ENCODE results near the gene ATP6V1G1.
"Not testable (repeated sequence)": the region's sequence is repeated elsewhere in the genome, so short reads cannot be mapped to it uniquely, and the experiment has no call there.

Gene ATP6V1G1

GRCh38 chr9:114587345-114588202 lies at the start of gene ATP6V1G1:
TSS of gene ATP6V1G1 (plus strand) at chr9:114587769. CDS start at chr9:114587839, 70 bp downstream.
- H3K4me3 ChIP-seq (ENCODE audit: low read depth, low read length), result peak within 1 kb of the TSS; percentile 99

GRCh38 chr9:114538241-114538640 lies 49.3 kb upstream of the ATP6V1G1 start:
- no peak overlapping the region for H3K4me3 ChIP-seq (ENCODE audit: low read depth, low read length)

GRCh38 chr9:114539701-114540380 lies 47.7 kb upstream of the ATP6V1G1 start:
- H3K4me3 ChIP-seq (ENCODE audit: low read depth, low read length), result no peak overlapping the region

- no peak overlapping the region for H3K4me3 ChIP-seq (ENCODE audit: low read depth, low read length)
These were observed 42.5 kb upstream of the ATP6V1G1 start for GRCh38 chr9:114545055-114545454.

GRCh38 chr9:114546851-114547250 lies 40.7 kb upstream of the ATP6V1G1 start:
- H3K4me3 ChIP-seq (ENCODE audit: low read depth, low read length), result no peak overlapping the region

GRCh38 chr9:114549697-114550330 lies 37.8 kb upstream of the ATP6V1G1 start:
- no peak overlapping the region for H3K4me3 ChIP-seq (ENCODE audit: low read depth, low read length)

GRCh38 chr9:114551750-114552685 lies 35.6 kb upstream of the ATP6V1G1 start:
- H3K4me3 ChIP-seq (ENCODE audit: low read depth, low read length), result no peak overlapping the region

GRCh38 chr9:114552706-114553105 lies 34.9 kb upstream of the ATP6V1G1 start:
- H3K4me3 ChIP-seq (ENCODE audit: low read depth, low read length), result no peak overlapping the region

GRCh38 chr9:114553202-114553601 lies 34.4 kb upstream of the ATP6V1G1 start:
- no peak overlapping the region for H3K4me3 ChIP-seq (ENCODE audit: low read depth, low read length)

- no peak overlapping the region for H3K4me3 ChIP-seq (ENCODE audit: low read depth, low read length)
These were observed 31.9 kb upstream of the ATP6V1G1 start for GRCh38 chr9:114555696-114556095.

GRCh38 chr9:114558027-114558675 lies 29.4 kb upstream of the ATP6V1G1 start:
- H3K4me3 ChIP-seq (ENCODE audit: low read depth, low read length), result no peak overlapping the region

- no peak overlapping the region for H3K4me3 ChIP-seq (ENCODE audit: low read depth, low read length)
These were observed 27.6 kb upstream of the ATP6V1G1 start for GRCh38 chr9:114559830-114560513.

- no peak overlapping the region for H3K4me3 ChIP-seq (ENCODE audit: low read depth, low read length)
These were observed 26.6 kb upstream of the ATP6V1G1 start for GRCh38 chr9:114560956-114561355.

GRCh38 chr9:114561771-114562170 lies 25.8 kb upstream of the ATP6V1G1 start:
- no peak overlapping the region for H3K4me3 ChIP-seq (ENCODE audit: low read depth, low read length)

GRCh38 chr9:114565204-114565603 lies 22.4 kb upstream of the ATP6V1G1 start:
- no peak overlapping the region for H3K4me3 ChIP-seq (ENCODE audit: low read depth, low read length)

GRCh38 chr9:114570742-114571141 lies 16.8 kb upstream of the ATP6V1G1 start:
- H3K4me3 ChIP-seq (ENCODE audit: low read depth, low read length), result no peak overlapping the region

GRCh38 chr9:114571391-114571790 lies 16.2 kb upstream of the ATP6V1G1 start:
- H3K4me3 ChIP-seq (ENCODE audit: low read depth, low read length), result no peak overlapping the region

- no peak overlapping the region for H3K4me3 ChIP-seq (ENCODE audit: low read depth, low read length)
These were observed 15.4 kb upstream of the ATP6V1G1 start for GRCh38 chr9:114572199-114572598.

GRCh38 chr9:114574438-114574837 lies 13.1 kb upstream of the ATP6V1G1 start:
- no peak overlapping the region for H3K4me3 ChIP-seq (ENCODE audit: low read depth, low read length)

GRCh38 chr9:114576779-114577178 lies 10.8 kb upstream of the ATP6V1G1 start:
- not testable (repeated sequence) for H3K4me3 ChIP-seq (ENCODE audit: low read depth, low read length)

Measured in iPS-11a (cell line).